ENCODE measurements around the gene CELF4.
A peak's percentile ranks its signal among the peaks of the same experiment; 100 is the strongest.

Gene CELF4

DNA sequence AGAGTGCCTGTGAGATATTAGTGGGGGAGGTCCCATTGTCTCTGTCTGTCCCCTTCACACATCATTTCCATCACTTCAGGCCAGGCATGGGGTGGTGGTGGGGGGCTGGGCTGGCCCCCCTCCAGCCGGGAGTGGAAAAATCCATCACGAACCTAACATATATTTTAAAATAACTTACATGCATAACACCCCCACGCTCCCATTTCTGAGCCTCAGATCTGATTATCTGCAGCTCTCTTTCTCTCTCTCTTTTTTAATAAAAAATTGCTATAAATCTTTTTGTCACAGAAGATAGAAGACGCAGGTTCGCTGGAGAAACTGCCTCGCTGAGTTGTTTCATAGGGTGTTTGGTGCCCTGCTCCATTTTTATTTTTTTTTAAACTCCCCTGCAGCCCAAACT, 159.8 kb downstream of the CELF4 start:
- no peak for DNase-seq

DNA sequence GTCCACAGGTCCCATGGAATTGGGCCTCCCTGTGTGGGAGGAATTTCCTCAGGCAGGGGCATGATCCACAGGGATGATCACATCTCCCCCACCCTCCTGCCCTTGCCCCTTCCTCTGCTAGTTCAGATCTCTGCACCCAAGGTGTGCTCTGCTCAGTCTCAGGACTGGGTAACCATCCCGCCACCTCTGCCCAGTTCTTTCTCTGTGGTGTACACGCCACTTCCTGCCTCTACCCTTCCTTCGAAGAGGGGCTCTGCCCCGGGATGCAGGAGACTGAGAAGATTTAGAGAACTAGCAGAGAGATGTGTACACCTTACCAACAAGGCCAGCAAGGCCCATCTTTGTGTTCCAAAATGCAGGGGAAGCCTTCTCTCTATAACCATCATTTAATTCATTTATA, 160.4 kb downstream of the CELF4 start:
- DNase-seq = no peak

DNA sequence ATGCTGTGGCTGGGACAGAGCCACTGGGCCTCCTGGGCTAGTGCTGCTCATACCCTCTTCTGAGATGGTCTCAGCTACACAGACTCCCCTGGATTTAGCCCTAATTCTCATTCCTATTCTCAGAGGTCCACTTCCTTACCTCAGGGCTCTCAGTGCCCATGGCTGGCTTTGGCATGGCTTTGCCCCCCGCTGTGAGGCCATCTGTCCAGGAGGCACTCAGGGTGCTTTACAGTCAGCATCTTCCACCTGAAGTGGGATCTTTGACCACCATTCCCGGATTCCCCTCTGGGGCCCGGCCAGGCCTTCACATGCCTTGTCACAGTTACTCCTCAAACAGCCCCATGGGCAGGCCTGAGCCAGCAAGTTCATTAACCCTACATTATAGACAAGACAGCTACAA, 161.8 kb downstream of the CELF4 start:
- no peak for DNase-seq

DNA sequence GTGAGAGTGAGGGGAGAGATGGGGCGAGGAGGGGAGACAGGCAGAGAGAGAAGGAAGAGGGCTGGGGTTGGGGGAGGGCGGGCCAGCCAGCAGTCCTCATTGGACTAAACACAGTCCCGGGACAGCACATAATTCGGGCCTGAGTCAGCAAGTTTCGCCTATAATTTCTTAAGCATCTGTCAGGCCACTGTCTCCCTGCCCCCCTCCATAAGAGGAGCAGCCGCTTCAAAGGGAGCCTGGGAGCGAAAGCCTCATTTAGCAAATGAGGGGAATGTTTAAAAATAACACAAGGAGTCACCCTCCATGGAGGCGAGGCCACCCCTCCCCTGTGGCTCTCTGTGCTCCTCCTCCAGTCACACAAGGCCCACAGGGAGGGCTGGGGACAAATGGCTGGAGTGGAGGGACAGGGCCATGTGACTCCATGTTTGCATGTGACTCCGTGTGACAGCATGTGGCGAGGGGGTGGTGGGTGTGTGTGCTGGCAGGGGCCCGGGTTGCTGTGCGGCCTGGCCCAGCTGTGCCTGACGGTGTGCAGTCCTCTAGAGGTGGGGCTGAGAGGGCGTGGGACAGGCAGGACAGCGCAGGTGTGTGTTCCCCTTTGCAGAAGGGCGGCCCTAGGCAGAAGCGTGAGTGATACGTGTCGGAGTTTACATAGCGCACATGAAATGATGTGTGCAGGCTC, 162.4 kb downstream of the CELF4 start:
- no peak for DNase-seq

DNA sequence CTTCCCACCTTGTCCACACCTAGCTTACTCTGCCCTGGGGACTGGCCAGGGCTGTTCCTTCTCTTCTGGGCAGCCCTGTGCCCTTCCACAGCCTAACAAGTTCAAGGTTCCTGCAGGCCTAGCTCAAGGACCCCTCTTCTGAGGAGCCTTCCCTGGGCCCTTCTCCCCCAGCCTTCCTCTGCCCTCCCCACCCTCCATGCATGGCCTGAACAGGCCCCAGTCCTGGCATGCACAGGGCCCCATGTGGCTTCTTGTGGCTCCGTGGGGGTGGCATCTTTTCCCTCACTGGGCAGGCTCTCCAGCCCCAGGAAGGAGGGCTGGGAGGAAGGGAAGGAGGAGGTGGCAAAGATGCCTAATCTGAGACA, 162.9 kb downstream of the CELF4 start:
- no peak for DNase-seq

DNA sequence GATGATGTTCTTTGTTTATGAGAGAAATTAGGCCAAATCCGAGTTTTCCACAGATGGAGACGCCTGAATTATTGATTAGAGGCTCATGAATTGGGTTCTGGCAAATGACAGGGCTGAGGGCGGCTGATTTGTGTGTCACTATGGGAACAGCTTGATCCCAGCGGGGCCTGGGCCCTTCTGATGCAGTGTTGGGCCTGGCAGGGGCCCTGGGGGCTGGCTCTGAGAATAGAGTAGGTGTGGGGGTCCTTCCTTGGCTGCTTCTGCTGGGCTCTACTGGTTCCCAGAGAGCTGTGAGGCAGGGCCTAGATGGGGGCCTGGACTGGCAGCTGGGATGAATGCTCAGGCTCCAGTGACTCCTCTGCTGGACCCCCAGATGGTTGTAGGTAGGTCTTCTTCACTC, 164.8 kb downstream of the CELF4 start:
- DNase-seq = no peak

DNA sequence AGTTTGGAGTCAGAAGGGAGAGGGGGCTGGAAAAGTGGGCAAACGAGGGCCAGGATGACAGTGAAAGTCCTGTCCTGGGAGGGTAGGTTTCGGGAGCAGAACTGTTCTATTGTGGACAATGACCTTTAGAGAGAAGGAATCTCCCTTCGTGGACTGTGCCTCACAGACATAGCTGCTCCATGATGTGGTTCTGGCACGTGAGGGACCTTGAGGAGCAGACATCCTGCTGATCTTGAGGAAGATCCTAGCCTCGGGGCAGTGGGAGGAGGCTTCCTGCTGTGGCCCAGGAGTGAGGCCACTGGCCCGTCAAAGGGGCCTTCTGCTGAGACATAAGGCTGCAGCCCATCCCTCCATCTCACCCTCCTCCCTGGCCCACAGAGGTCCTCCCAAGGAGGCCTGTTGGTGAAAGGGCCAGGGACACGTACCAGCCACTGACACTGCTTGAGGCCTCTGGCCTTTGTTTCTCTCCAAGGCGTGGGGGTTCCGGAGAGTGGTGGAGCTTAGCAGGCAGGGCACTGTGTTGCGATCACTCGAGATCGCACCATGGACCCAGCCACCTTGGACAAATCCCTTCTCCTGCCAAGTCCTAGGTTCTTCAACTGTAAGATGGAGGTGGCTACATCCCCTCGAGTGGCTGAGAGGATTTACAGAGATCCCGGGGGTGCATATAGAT, 167.2 kb downstream of the CELF4 start:
- DNase-seq = no peak

DNA sequence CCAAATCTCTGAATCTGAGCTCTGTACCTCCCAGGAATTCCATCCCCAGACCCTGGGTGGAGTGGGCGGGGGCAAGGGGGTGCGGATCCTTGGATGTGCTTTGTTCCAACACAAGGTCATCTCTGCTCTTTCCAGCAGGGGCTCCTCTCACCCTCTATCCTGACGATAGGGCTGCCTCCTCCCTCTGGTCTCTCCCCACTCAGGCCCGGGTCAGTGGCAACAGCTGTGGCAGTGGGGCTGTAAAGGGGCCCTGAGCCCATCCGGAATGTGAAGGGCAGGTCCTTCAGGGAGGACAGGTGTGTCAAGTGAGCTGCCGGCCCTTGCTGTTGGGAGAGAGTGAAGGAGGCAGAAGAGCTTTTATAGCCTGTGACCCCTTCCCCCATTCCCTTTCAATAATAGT, 167.8 kb downstream of the CELF4 start:
- no peak for DNase-seq

DNA sequence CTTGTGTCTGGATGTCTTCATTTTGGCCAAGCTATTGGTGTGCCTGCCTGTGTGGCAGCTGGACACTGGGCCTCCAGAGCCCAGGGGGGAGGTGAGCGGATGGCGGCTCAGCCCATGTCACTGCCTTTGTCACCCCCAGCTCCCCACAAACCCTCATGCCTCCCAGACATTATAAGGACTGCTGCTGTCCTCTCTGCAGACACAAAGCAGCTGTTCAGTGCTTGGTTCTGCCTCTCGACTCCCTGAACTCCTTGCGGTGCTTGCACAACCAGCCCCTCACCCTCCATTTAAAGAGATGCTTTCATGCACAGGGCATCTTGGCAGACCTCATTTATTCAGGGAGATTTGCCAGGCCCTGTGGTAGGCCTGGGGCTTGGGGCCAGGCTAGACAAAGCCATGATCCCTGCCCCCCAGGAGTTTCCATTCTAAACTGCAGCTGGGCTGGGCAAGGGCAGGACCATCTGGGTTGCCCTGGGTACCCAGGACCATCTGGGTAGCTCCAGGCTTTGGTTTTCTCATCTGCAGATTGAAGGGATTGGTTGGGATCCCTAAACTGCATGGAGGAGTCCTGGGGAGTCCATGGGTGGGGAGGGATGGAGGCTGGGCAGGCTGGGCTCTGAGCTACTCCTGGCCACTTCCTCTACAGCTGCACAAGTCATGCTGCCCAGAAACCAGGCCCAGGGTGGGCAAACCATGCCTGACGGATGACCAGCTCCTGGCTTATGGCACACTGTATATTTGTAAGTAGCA, 168.5 kb downstream of the CELF4 start:
- DNase-seq = no peak

DNA sequence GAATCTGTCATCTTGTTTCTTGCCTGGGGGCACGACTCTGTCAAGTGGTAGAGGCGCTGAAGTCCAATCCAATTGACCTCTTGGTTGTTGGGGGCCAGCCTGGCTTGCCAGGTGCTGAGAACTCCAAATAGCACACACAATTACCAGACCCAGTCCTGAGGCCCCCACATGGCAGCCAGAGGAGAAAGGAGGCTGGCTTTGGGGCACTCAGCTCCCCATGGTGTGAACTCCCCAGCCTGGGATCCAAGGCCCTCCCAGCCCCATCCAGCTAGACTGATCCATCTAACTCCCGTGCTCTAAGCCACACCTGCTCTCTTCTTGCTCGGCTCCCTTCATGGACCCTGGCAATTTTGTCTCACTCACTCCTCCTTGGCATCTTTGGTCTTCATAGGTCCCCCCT, 170.0 kb downstream of the CELF4 start:
- DNase-seq = no peak

DNA sequence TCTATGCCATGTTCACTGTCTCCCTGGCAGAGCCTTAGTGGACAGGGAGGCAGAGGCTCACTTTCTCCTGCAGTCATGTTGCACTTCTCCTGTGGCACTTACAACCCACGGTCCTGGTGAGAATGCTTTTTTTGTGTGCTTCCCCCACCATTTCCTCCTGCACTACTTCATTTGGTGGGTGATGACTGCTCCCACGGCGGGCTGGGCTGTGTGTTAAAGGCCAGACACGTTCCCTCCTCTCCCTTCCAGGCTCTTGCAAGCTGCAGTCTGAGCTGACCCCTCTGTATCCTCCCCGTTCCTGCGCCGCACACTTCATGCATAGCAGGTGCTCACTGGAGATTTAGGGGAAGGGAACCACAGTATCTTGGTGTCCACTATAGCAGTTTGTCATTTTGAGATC, 170.5 kb downstream of the CELF4 start:
- DNase-seq = no peak

DNA sequence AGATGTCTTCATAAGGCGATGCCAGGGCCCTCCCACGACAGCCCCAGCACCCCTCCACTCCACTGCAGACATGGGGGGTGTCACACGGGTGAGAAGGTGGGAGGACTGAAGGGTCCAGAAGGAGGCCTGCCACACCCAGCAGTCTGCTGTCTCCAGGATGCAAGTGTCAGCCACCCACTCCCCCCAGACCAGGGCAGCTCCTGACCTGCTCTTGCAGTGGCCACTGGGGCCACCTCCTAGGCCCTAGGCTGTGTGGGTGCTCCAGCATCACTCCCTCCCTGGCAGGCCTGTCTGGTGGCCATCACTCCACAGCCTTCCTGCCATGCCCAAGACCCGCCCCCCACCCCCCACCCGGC, 171.0 kb downstream of the CELF4 start:
- DNase-seq = no peak

DNA sequence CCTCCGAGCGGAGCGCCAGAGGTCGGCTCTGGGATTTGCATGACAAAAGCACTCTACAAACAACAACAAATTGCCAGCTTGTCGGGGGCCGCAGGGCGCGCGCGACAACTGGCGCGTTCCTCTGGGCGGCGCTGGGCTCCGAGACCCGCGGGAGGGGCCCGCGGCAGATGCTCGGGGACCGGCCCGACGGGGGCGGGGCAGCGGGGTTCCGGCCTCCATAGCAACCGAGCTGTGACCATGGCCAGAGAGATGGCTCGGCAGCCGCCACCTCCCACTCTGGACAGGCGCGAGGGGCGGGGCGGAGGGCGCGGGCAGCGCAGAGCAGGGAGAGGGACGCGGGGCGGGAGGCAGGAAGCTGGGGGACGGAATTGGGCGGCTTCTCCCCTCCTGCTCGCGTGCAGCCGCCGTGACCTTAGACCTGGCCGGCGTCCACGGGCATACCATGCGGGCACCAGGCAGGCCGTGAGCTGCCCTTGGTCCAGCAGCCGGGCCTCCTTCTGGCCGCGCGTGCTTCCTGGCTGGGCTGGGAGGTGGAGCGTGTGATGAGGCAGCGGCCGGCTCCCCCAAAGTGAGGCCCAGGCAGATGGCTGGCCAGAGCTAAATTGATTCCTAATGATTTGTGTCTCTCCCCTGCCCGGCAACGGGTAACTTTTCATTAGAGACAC, 171.5 kb downstream of the CELF4 start:
- peak; percentile 84 for DNase-seq

DNA sequence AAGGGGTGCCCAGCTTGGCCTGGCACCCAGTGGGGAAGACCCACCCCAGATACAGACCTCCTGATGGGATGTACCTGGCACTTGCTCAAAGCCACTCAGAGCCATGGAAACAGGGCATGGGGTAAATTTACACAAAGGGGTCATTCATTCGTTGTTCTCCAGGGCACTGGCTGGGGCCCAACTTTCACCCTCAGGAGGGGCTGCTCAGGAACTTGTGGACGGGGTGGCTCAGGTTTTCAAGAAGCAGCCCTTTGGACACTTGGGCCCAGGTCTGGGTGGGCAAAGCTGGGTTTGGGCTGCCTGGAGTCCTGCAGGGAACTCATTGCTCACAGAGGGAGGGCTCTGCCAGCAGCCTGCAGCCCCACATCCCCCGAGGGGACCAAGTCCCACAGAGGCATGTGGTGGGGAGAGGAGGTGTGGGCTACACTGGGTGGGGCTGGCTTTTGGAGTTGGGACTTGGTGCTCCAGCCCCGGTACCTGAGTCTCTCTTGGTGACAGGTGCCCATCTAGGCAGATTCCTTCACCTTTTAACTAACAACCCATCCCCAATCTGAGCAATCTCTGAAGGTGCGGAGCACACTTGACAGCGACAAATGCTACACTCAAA, 172.3 kb downstream of the CELF4 start:
- DNase-seq = no peak

DNA sequence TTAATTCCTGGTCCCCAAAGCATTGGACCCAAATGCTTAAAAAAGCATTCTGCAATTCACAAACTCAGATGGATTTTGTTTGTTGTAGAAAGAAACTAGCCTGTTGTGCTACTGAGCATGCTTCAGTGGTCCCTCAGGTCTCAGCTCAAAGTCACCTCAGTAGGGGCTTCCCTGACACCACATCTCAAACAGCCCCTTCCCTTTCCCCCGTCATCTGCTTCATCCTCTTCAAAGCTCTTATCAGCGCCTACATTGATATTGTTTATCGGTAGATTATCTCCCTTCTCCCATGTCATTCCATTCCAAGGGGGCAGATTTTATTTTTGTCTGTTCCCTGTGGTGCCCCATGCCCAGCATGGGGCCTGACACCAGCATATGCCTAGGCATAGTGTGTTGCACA, 172.9 kb downstream of the CELF4 start:
- no peak for DNase-seq

DNA sequence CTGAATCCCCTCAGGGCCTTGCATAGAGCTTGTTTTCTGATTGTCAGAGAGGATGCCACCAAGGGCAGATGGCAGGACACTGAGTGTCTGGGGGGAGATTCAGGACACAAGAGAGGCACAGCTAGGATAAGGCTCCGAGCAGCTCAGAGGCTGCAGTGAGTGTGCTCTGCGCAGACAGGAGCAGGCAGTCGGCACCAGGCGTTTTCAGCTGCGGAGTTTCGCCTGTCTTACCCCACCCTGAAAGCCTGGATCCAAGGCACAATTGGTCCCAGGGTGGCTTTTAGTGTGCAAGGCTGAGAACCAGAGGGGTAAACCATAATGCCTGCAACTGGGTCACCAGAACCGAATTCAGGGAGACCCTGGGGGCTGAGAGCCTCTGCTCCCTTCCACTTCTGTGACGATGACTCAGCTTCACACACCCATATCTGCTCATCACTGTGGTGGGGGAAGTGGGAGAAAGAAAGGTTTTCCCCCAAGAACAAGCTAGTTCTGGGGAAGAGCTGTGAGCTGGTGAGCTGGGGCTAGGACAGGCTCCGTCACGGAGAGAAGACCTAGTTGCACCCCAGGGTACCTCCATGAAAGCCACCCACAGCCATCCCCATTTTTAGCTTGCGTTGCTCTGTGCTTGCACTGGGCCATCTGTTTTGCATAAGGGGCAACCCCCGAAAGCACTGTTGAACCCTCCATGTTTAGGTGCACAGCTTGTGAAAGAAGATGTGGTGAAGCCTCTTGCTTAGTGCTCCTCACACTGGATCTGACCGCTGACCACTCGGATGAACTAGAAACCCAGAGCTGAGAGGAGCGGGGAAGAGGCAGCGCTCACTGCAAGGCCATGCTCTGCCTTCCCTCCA, 173.7 kb downstream of the CELF4 start:
- no peak for DNase-seq

DNA sequence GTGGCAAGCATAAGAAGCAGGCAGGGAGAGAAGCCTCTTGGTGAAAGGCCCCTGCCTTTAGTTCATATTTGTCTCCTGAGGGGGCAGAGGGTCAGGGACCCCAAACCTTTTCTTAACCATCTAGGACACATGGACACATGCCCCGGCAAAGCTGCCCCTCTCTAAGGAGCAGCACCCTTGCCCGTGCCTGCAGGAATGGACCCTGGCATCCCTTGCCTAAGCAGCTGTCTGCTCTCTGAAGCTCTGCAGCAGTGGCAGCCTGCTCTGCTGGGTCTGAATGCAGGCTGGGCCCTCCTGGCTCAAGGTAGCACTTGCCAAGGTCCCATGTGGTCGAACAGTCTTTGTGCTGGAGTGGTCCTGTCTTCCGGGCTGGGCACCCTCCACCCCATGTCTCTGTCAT, 174.4 kb downstream of the CELF4 start:
- DNase-seq = no peak

DNA sequence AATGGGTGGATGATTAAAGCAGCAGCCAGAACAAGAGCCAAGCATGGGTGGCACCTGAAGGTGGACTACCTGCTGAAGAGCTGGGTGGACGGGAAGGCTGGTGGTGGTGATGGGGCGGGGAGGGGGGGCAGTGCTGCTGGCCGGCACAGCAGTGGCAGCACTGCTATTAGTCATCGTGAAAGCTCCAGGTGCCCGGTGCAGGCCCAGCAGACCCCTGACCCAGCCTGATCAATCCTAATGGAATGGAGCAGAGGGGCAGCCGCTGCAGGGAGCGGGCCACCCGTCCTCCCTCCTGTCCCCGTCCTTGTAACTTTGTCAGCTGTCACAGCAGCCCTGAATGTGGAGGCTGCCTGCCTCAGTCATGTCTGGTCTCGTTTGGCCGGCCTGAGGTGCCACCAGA, 174.9 kb downstream of the CELF4 start:
- no peak for DNase-seq

DNA sequence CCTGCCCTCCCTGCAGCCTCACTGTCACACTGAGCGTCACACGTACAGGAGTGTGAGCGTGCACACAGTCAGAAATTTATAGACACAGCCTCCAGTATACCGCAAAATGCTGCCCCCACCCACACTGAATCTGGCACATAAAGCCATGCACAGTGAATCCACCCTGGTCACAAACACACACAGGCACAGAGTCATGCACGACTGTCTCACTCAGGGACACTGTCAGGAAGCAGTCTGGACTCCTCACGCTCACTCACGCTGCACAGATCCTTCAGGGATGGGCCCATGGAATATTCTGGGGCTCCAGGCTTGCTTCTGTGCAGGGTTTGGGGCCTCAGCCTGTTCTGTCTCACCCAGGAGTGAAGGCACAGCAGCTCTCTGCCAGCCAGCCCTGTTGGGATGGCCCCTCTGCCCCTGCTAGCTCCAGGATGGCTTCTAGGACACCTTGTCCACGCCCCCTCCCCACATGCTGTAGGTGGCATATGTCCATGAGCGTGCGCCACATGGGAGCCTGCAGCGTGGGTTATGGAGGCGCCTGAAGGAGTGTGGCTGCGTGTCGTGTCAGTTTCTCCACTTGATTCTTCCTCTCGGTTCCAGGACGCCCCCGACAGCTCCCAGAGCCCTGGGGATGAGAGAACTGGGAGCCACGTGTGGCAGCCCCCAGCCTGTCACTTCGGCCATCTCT, 175.8 kb downstream of the CELF4 start:
- DNase-seq = no peak

DNA sequence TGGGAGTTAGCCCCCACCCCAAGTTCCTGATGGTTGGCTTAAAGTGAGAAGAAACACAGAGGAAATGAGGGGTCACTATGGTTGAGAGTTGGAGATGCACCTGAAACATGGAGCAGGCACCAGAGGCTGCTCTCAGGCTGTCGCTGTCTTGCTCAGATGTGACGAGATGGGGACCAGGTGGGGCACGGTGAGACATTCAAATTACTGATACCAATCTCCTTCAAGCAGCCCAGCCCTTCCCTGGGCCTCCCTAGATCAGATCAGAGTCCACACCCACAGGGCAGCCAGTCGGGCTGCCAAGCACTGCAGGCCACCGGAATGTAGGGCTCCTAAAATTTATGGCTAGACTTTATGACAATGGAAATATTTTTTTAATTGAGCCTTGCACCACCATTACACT, 176.6 kb downstream of the CELF4 start:
- DNase-seq = no peak

DNA sequence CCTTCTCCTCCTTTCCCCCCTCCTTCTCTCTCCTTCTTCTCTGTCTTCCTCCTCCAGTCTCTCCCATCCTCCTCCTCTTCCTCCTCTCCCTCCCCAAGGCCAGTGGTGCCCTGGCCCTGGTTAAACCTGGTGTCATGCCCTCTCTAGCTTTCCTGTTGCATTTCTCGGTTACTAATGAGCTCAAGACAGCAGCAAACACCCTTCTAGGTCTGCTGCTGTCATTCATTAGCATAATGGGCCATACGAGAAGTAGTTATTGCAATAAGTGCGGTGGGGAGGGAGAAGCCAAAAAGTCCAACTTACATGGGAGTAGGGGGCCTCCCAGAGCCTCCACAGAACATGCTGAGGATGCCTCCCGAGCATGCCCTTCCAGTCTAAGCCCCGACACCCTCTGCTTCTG, 177.2 kb downstream of the CELF4 start:
- DNase-seq = no peak

Data from NCI-H1105 (cell line).